Right renal pelvis (tissue), 4 donors: ENCODE results near the gene SPATA31C2. TPM values are rescaled to one million over a fixed set of nuclear protein-coding genes. Genes with fewer than 3 reads are reported as not detected.
"Not testable (repeated sequence)": the region's sequence is repeated elsewhere in the genome, so short reads cannot be mapped to it uniquely, and the experiment has no call there.

ENCODE experiments used
- DNase-seq, 4 donors: peaks; one replicate each; pipeline ENCODE4 v3.0.0-alpha.2; 2013; ENCODE audit warnings: low read depth in 4 of 4, low spot score in 3 of 4, missing footprints in 1 of 4
- polyA plus RNA-seq, 4 donors: library from polyadenylated mRNA; unstranded; fragments of 120-200 nt; gene quantifications; one replicate each; pipeline ENCODE4 v1.2.1, GENCODE V29; 2013; ENCODE audit not compliant: insufficient read length in 4 of 4

Gene SPATA31C2
- polyA plus RNA-seq, 4 donors = 0.39 to 0.51 (median 0.47) TPM

GRCh38 chr9:88129556-88129955 lies 8.7 kb downstream of the SPATA31C2 start:
- DNase-seq = not testable (repeated sequence)

GRCh38 chr9:88127700-88128300 lies 10.5 kb downstream of the SPATA31C2 start:
- not testable (repeated sequence) for DNase-seq

- not testable (repeated sequence) for DNase-seq
Observed at GRCh38 chr9:88123413-88123812, 14.9 kb downstream of the SPATA31C2 start.

- not testable (repeated sequence) for DNase-seq
Observed at GRCh38 chr9:88118121-88118520, 20.2 kb downstream of the SPATA31C2 start.

GRCh38 chr9:88114968-88115612 lies 23.2 kb downstream of the SPATA31C2 start:
- DNase-seq = not testable (repeated sequence)

GRCh38 chr9:88114283-88114967 lies 23.9 kb downstream of the SPATA31C2 start:
- not testable (repeated sequence) for DNase-seq

GRCh38 chr9:88113156-88114130 lies 24.8 kb downstream of the SPATA31C2 start:
- DNase-seq = not testable (repeated sequence)

GRCh38 chr9:88110026-88110425 lies 28.2 kb downstream of the SPATA31C2 start:
- DNase-seq = no peak

GRCh38 chr9:88108779-88109178 lies 29.5 kb downstream of the SPATA31C2 start:
- no peak for DNase-seq

- peak in 2 of 4 donors; percentile 16 to 30 for DNase-seq
Observed at GRCh38 chr9:88106492-88106891, 31.8 kb downstream of the SPATA31C2 start.

- DNase-seq = no peak
Observed at GRCh38 chr9:88092797-88093331, 45.4 kb downstream of the SPATA31C2 start.

- DNase-seq = no peak
Observed at GRCh38 chr9:88090151-88090581, 48.1 kb downstream of the SPATA31C2 start.

GRCh38 chr9:88087906-88088305 lies 50.4 kb downstream of the SPATA31C2 start:
- no peak for DNase-seq

- DNase-seq = no peak
Observed at GRCh38 chr9:88085476-88085875, 52.8 kb downstream of the SPATA31C2 start.

GRCh38 chr9:88084357-88085183 lies 53.7 kb downstream of the SPATA31C2 start:
- no peak for DNase-seq
